Upper lobe of right lung (tissue), 1 donor: ENCODE results near the gene SETD2. TPM values are rescaled to one million over a fixed set of nuclear protein-coding genes. Genes with fewer than 3 reads are reported as not detected.
"Not testable (repeated sequence)": the region's sequence is repeated elsewhere in the genome, so short reads cannot be mapped to it uniquely, and the experiment has no call there.

Source experiments
- ATAC-seq: fragments of 200-7000 bp; cut with Tn5 transposase; one replicate; pipeline ENCODE4 v1.9.1; 2020; ENCODE audit warnings: mild to moderate bottlenecking, moderate library complexity
- DNase-seq: peaks from one replicate; pipeline ENCODE4 v3.0.0-alpha.2; 2020
- H3K27ac ChIP-seq: fragments of 200-600 bp; one replicate; pipeline ENCODE4 v1.8.0; 2022
- H3K27me3 ChIP-seq: fragments of 200-600 bp; one replicate; pipeline ENCODE4 v1.8.0; 2022; ENCODE audit warnings: mild to moderate bottlenecking
- H3K36me3 ChIP-seq: fragments of 200-600 bp; one replicate; pipeline ENCODE4 v1.8.0; 2022
- H3K4me1 ChIP-seq: fragments of 200-600 bp; one replicate; pipeline ENCODE4 v1.8.0; 2022
- H3K4me3 ChIP-seq: fragments of 200-600 bp; one replicate; pipeline ENCODE4 v1.8.0; 2022; ENCODE audit warnings: mild to moderate bottlenecking
- H3K9me3 ChIP-seq: fragments of 200-600 bp; one replicate; pipeline ENCODE4 v1.8.0; 2022
- CTCF ChIP-seq: fragments of 200-600 bp; IDR thresholded peaks from one replicate; pipeline ENCODE4 v1.8.0; 2022; ENCODE audit warnings: antibody characterized with exemption
- intact Hi-C: fragments of 100-400 bp; cut with DNase I; formaldehyde crosslinking; loops from one replicate; pipeline ENCODE4 v1.11.0; 2022
- total RNA-seq: library from RNA; stranded (reverse); fragmentation: NEBNext Ultra II Directional; extraction: Animal tissue kit (Norgen Biotek cat#: 25700); gene quantifications from one replicate; pipeline ENCODE4 v1.2.1, GENCODE V29; 2021
- donor health status: DM: no; HTN: yes; CAD: no; lungs with severe emphysema.

Gene SETD2
- total RNA-seq, 1 donor from 2014 or later, result 45.9 TPM

- ATAC-seq, H3K27me3 ChIP-seq, DNase-seq, H3K27ac ChIP-seq, H3K36me3 ChIP-seq, intact Hi-C loops, H3K9me3 ChIP-seq, H3K4me3 ChIP-seq: not testable (repeated sequence)
- peaks cover 43% of the 10 kb centered on the region for H3K4me1 ChIP-seq
These were observed 23.4 kb downstream of the SETD2 start for GRCh38 chr3:47140553-47140952.

- intact Hi-C loops, result no loop called here
- no peaks in the 10 kb centered on the region for H3K36me3 ChIP-seq
- H3K9me3 ChIP-seq, result no peaks in the 10 kb centered on the region
- no peak overlapping the region for H3K27ac ChIP-seq
- DNase-seq, result no peak
- ATAC-seq, result no peak
- no peaks in the 10 kb centered on the region for H3K27me3 ChIP-seq
- H3K4me1 ChIP-seq, result peaks cover 22% of the 10 kb centered on the region
- H3K4me3 ChIP-seq, result no peak overlapping the region
- TF ChIP-seq CTCF, result no peak
These were observed 29.6 kb downstream of the SETD2 start for GRCh38 chr3:47134311-47134710.

GRCh38 chr3:47133641-47134040 lies 30.3 kb downstream of the SETD2 start:
- TF ChIP-seq CTCF, result no peak
- no peaks in the 10 kb centered on the region for H3K27me3 ChIP-seq
- DNase-seq (no peak), ATAC-seq (no peak)
- no peaks in the 10 kb centered on the region for H3K9me3 ChIP-seq
- H3K27ac ChIP-seq, result no peak overlapping the region
- H3K4me1 ChIP-seq, result peaks cover 22% of the 10 kb centered on the region
- H3K36me3 ChIP-seq, result no peaks in the 10 kb centered on the region
- intact Hi-C loops, result no loop called here
- H3K4me3 ChIP-seq, result no peak overlapping the region

GRCh38 chr3:47130557-47130956 lies 33.4 kb downstream of the SETD2 start:
- no peak for TF ChIP-seq CTCF
- Histone ChIP-seq H3K27ac (no peak overlapping the region), H3K4me1 (peaks cover 13% of the 10 kb centered on the region), H3K36me3 (no peaks in the 10 kb centered on the region), H3K27me3 (no peaks in the 10 kb centered on the region), H3K9me3 (no peaks in the 10 kb centered on the region), H3K4me3 (no peak overlapping the region)
- DNase-seq, result no peak
- intact Hi-C loops, result no loop called here
- ATAC-seq, result no peak

GRCh38 chr3:47128137-47128536 lies 35.8 kb downstream of the SETD2 start:
- ATAC-seq (peak; percentile 61), DNase-seq (no peak)
- no peaks in the 10 kb centered on the region for H3K27me3 ChIP-seq
- H3K4me3 ChIP-seq, result no peak overlapping the region
- H3K27ac ChIP-seq, result no peak overlapping the region
- no peak for TF ChIP-seq CTCF
- H3K36me3 ChIP-seq, result peaks cover 10% of the 10 kb centered on the region
- no peaks in the 10 kb centered on the region for H3K9me3 ChIP-seq
- intact Hi-C loops, result no loop called here
- no peaks in the 10 kb centered on the region for H3K4me1 ChIP-seq

GRCh38 chr3:47123857-47124256 lies 40.1 kb downstream of the SETD2 start:
- H3K9me3 ChIP-seq, result no peaks in the 10 kb centered on the region
- ATAC-seq, result no peak

More at GRCh38 chr3:47123857-47124256, 40.1 kb downstream of the SETD2 start:
- DNase-seq, result no peak
- H3K27me3 ChIP-seq, result no peaks in the 10 kb centered on the region
- TF ChIP-seq CTCF, result no peak
- H3K27ac ChIP-seq, result no peak overlapping the region
- no peaks in the 10 kb centered on the region for H3K4me1 ChIP-seq
- no peak overlapping the region for H3K4me3 ChIP-seq
- H3K36me3 ChIP-seq, result peaks cover 30% of the 10 kb centered on the region
- intact Hi-C loops, result no loop called here
